H9 (cell line): ENCODE measurements around the gene PIGS. TPM values are rescaled to one million over a fixed set of nuclear protein-coding genes. Genes with fewer than 3 reads are reported as not detected.

Source experiments
- DNase-seq: peaks from one replicate; pipeline ENCODE4 v3.0.0-alpha.2; 2017
- H2AFZ ChIP-seq: one replicate; pipeline ENCODE4 v1.6.1; 2013; ENCODE audit warnings: mild to moderate bottlenecking, low read length, control low read depth, moderate library complexity
- H2AK5ac ChIP-seq: 2 replicates; pipeline ENCODE4 v1.6.1; 2013; ENCODE audit warnings: low read length, control low read depth, mixed read lengths; ENCODE audit not compliant: insufficient read length
- H2BK120ac ChIP-seq: one replicate; pipeline ENCODE4 v1.6.1; 2013; ENCODE audit warnings: low read depth, mild to moderate bottlenecking, low read length, control low read depth, inconsistent platforms; ENCODE audit not compliant: poor library complexity, severe bottlenecking
- H2BK12ac ChIP-seq: 2 replicates; pipeline ENCODE4 v1.6.1; 2013; ENCODE audit warnings: low read length, control low read depth, mixed read lengths, low read depth; ENCODE audit not compliant: insufficient read length
- H2BK15ac ChIP-seq: 2 replicates; pipeline ENCODE4 v1.6.1; 2013; ENCODE audit warnings: low read depth, low read length, control low read depth
- H2BK20ac ChIP-seq: one replicate; pipeline ENCODE4 v1.6.1; 2013; ENCODE audit warnings: low read depth, mild to moderate bottlenecking, low read length, control low read depth, inconsistent platforms; ENCODE audit not compliant: poor library complexity, severe bottlenecking
- H2BK5ac ChIP-seq: 2 replicates; pipeline ENCODE4 v1.6.1; 2013; ENCODE audit warnings: low read length, control low read depth, mixed read lengths; ENCODE audit not compliant: insufficient read length
- H3K14ac ChIP-seq: 2 replicates; pipeline ENCODE4 v1.6.1; 2013; ENCODE audit warnings: low read length, control low read depth; ENCODE audit not compliant: insufficient read depth
- H3K18ac ChIP-seq: 2 replicates; pipeline ENCODE4 v1.6.1; 2013; ENCODE audit warnings: low read depth, mild to moderate bottlenecking, mixed read lengths, low read length, control low read depth; ENCODE audit not compliant: insufficient read length
- H3K23ac ChIP-seq: 2 replicates; pipeline ENCODE4 v1.6.1; 2013; ENCODE audit warnings: low read length, control low read depth, mixed read lengths, low read depth; ENCODE audit not compliant: insufficient read length
- H3K23me2 ChIP-seq: 2 replicates; pipeline ENCODE4 v1.6.1; 2013; ENCODE audit warnings: low read depth, mild to moderate bottlenecking, mixed read lengths, low read length, control low read depth; ENCODE audit not compliant: insufficient read length, poor library complexity, severe bottlenecking
- H3K27ac ChIP-seq: 2 replicates; pipeline ENCODE4 v1.5.1; 2013; ENCODE audit warnings: low read length, control low read depth, mixed read lengths, low read depth; ENCODE audit not compliant: insufficient read length
- H3K27me3 ChIP-seq: 2 replicates; pipeline ENCODE4 v1.6.1; 2013; ENCODE audit warnings: low read length, control low read depth, inconsistent platforms; ENCODE audit not compliant: insufficient read depth
- H3K4ac ChIP-seq: 2 replicates; pipeline ENCODE4 v1.6.1; 2013; ENCODE audit warnings: low read depth, mild to moderate bottlenecking, control low read depth, inconsistent platforms, low read length, moderate library complexity
- H3K4me1 ChIP-seq: 2 replicates; pipeline ENCODE4 v1.6.1; 2013; ENCODE audit warnings: low read length, control low read depth, inconsistent platforms; ENCODE audit not compliant: insufficient read depth
- H3K4me2 ChIP-seq: 2 replicates; pipeline ENCODE4 v1.6.1; 2013; ENCODE audit warnings: low read length, control low read depth, mixed read lengths; ENCODE audit not compliant: insufficient read length, insufficient read depth
- H3K56ac ChIP-seq: 2 replicates; pipeline ENCODE4 v1.6.1; 2013; ENCODE audit warnings: low read depth, mild to moderate bottlenecking, mixed read lengths, low read length, control low read depth; ENCODE audit not compliant: insufficient read length
- H3K79me1 ChIP-seq: 2 replicates; pipeline ENCODE4 v1.6.1; 2013; ENCODE audit warnings: low read depth, mild to moderate bottlenecking, moderate library complexity, low read length, control low read depth, inconsistent platforms; ENCODE audit not compliant: insufficient read depth, poor library complexity, severe bottlenecking
- H3K79me2 ChIP-seq: 2 replicates; pipeline ENCODE4 v1.6.1; 2013; ENCODE audit warnings: low read length, control low read depth, inconsistent platforms; ENCODE audit not compliant: insufficient read depth
- H3K9ac ChIP-seq: 2 replicates; pipeline ENCODE4 v1.6.1; 2013; ENCODE audit warnings: low read length, control low read depth, mixed read lengths; ENCODE audit not compliant: insufficient read length; ENCODE audit errors: extremely low read depth
- H3K9me3 ChIP-seq: one replicate; pipeline ENCODE4 v1.6.1; 2013; ENCODE audit warnings: low read depth, low read length, inconsistent platforms; ENCODE audit not compliant: control insufficient read depth
- H3T11ph ChIP-seq: one replicate; pipeline ENCODE4 v1.6.1; 2013; ENCODE audit warnings: mild to moderate bottlenecking, low read length, control low read depth, inconsistent platforms
- H4K20me1 ChIP-seq: one replicate; pipeline ENCODE4 v1.6.1; 2013; ENCODE audit not compliant: control insufficient read depth, insufficient read length, insufficient read depth
- H4K5ac ChIP-seq: 2 replicates; pipeline ENCODE4 v1.6.1; 2013; ENCODE audit warnings: low read depth, mild to moderate bottlenecking, mixed read lengths, low read length, control low read depth; ENCODE audit not compliant: insufficient read length
- H4K8ac ChIP-seq: replicated peaks from 2 replicates; pipeline ENCODE4 v1.6.1; 2013; ENCODE audit warnings: low read length, control low read depth, mixed read lengths, low read depth; ENCODE audit not compliant: insufficient read length
- H4K91ac ChIP-seq: 2 replicates; pipeline ENCODE4 v1.6.1; 2013; ENCODE audit warnings: low read depth, mild to moderate bottlenecking, moderate library complexity, mixed read lengths, low read length, control low read depth; ENCODE audit not compliant: insufficient read length
- H3K27ac Mint-ChIP-seq, 3 experiments: 2 replicates in 2 of 3; 3 replicates in 1 of 3; pipeline ENCODE4 v1.8.0; 2020 to 2021; ENCODE audit warnings: mixed read lengths in 3 of 3, mild to moderate bottlenecking in 1 of 3, moderate library complexity in 1 of 3
- H3K27me3 Mint-ChIP-seq: 2 replicates; pipeline ENCODE4 v1.8.0; 2021; ENCODE audit warnings: low read depth, mild to moderate bottlenecking, moderate library complexity, mixed read lengths
- H3K36me3 Mint-ChIP-seq, 3 experiments: 2 replicates in 2 of 3; 3 replicates in 1 of 3; pipeline ENCODE4 v1.8.0; 2020 to 2021; ENCODE audit warnings: low read depth in 3 of 3, mixed read lengths in 3 of 3; ENCODE audit not compliant: insufficient read depth in 1 of 3
- H3K4me1 Mint-ChIP-seq, 2 experiments: 2 replicates each; pipeline ENCODE4 v1.8.0; 2020; ENCODE audit warnings: mixed read lengths in 2 of 2
- H3K4me3 Mint-ChIP-seq, 2 experiments: 2 replicates in 1 of 2; 3 replicates in 1 of 2; pipeline ENCODE4 v1.8.0; 2020 to 2021; ENCODE audit warnings: mild to moderate bottlenecking in 2 of 2, mixed read lengths in 2 of 2, moderate library complexity in 1 of 2
- H3K9me3 Mint-ChIP-seq, 2 experiments: 2 replicates in 1 of 2; 3 replicates in 1 of 2; pipeline ENCODE4 v1.8.0; 2020; ENCODE audit warnings: mild to moderate bottlenecking in 2 of 2, mixed read lengths in 2 of 2, moderate library complexity in 1 of 2
- CTCF ChIP-seq: fragments of 200-600 bp; sonication (generic); conservative IDR thresholded peaks from 3 replicates; pipeline ENCODE4 v1.8.0; 2021; ENCODE audit warnings: antibody characterized with exemption, mild to moderate bottlenecking
- WGBS: extraction: QIAGEN DNeasy Blood & Tissue Kit; methylation state at CpG from one replicate; pipeline ENCODE4 v1.1.7; 2013; ENCODE audit warnings: missing lambda C conversion rate, low lambda C conversion rate, mixed read lengths; ENCODE audit not compliant: insufficient read length; ENCODE audit errors: extremely low coverage; 5-methylcytosine and 5-hydroxymethylcytosine counted together
- total RNA-seq: library from RNA; stranded (reverse); gene quantifications from 2 replicates; pipeline ENCODE4 v1.2.1, GENCODE V29; 2021

The PIGS gene
- total RNA-seq, 1 experiment from 2014 or later, result 45.8 TPM

DNA sequence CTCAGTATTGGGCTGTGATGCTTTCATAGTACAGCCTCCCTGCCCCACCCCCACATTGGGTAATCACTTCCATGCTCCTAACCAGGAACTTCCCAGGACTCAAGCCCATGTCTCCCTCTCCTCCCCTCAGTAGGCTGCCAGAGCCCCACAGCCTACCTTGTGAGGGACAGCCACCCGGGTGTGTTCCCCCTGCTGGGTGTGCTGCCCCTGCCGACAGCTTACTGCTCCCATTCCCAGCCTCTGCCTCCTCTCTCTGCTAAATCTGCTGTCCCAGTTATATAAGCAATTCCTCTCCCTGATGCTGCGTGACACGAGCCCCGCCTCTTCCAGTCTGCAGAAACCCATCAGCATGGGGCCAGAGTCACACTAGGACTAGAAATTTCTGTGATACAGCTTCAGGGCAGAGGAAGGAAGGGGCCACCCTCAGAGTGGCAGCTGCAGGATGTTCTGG lies 42.6 kb upstream of the PIGS start, which contains the start of gene RSKR:
Gene RSKR, minus strand, starts transcription at position 255 of the 451 bp plus-strand sequence. Its CDS starts 24 bp downstream, at position 231.
- H3K23ac ChIP-seq, result no peak within 1 kb of the TSS
- H3K56ac ChIP-seq, result no peak within 1 kb of the TSS
- no peak within 1 kb of the TSS for H2BK120ac ChIP-seq
- no peaks in the 10 kb centered on the region for H3K9me3 Mint-ChIP-seq
- peaks cover 36 to 94% (median 83%) of the 10 kb centered on the region in 3 experiments; a peak in 6 of 7 replicates for H3K36me3 Mint-ChIP-seq
- H2AK5ac ChIP-seq, result no peak within 1 kb of the TSS
- H2BK15ac ChIP-seq, result no peak within 1 kb of the TSS
- H3K79me1 ChIP-seq, result no peaks in the 10 kb centered on the region
- no peak within 1 kb of the TSS for H2BK5ac ChIP-seq
- H4K8ac ChIP-seq, result no peak within 1 kb of the TSS
- no peak within 1 kb of the TSS for H3K4ac ChIP-seq
- DNase-seq, result no peak
- H4K5ac ChIP-seq, result no peak within 1 kb of the TSS
- no CpG with 5 or more reads among the region's 5 CpGs for WGBS
- no peak within 1 kb of the TSS for H3K27ac ChIP-seq
- H3K4me2 ChIP-seq, result no peak within 1 kb of the TSS
- H3K27ac Mint-ChIP-seq, result peak within 1 kb of the TSS in 2 of 3 experiments; percentile 46 to 64; a peak in 3 of 7 replicates
- H3K27me3 ChIP-seq, result no peaks in the 10 kb centered on the region
- H3K9me3 ChIP-seq, result no peaks in the 10 kb centered on the region
- H3K4me1 ChIP-seq, result no peaks in the 10 kb centered on the region
- no peaks in the 10 kb centered on the region for H4K20me1 ChIP-seq
- no peaks in the 10 kb centered on the region for H3K4me1 Mint-ChIP-seq
- H3K9ac ChIP-seq, result no peak within 1 kb of the TSS
- H4K91ac ChIP-seq, result no peak within 1 kb of the TSS
- no peak within 1 kb of the TSS for H2AFZ ChIP-seq
- no peaks in the 10 kb centered on the region for H3K23me2 ChIP-seq
- no peak within 1 kb of the TSS for H3T11ph ChIP-seq
- no peak within 1 kb of the TSS for H3K14ac ChIP-seq
- no peak within 1 kb of the TSS for H3K18ac ChIP-seq
- H2BK12ac ChIP-seq, result no peak within 1 kb of the TSS
- no peak within 1 kb of the TSS for H2BK20ac ChIP-seq
- H3K79me2 ChIP-seq, result no peaks in the 10 kb centered on the region
- H3K27me3 Mint-ChIP-seq, result no peaks in the 10 kb centered on the region
- H3K4me3 Mint-ChIP-seq, result no peak within 1 kb of the TSS
- TF ChIP-seq CTCF, result no peak
